Right forelimb (tissue), 1 donor: Measurements from ENCODE around the gene SPP2.

ENCODE experiments used
- DNase-seq: peaks from one replicate; pipeline ENCODE4 v3.0.0-alpha.2; 2018

SPP2 gene

GRCh38 chr2:234098681-234099080 lies 48.2 kb downstream of the SPP2 start:
- DNase-seq: no peak

- no peak for DNase-seq
These were observed 48.8 kb downstream of the SPP2 start for GRCh38 chr2:234099266-234099665.

GRCh38 chr2:234100686-234101085 lies 50.2 kb downstream of the SPP2 start:
- DNase-seq: no peak

- no peak for DNase-seq
These were observed 51.6 kb downstream of the SPP2 start for GRCh38 chr2:234102112-234102511.

- DNase-seq: no peak
These were observed 57.4 kb downstream of the SPP2 start for GRCh38 chr2:234107861-234108260.

- no peak for DNase-seq
These were observed 58.8 kb downstream of the SPP2 start for GRCh38 chr2:234109321-234109720.

- no peak for DNase-seq
These were observed 59.7 kb downstream of the SPP2 start for GRCh38 chr2:234110219-234110618.

GRCh38 chr2:234111523-234111922 lies 61.0 kb downstream of the SPP2 start:
- DNase-seq: no peak

GRCh38 chr2:234116010-234116409 lies 65.5 kb downstream of the SPP2 start:
- DNase-seq: no peak

GRCh38 chr2:234121999-234122398 lies 71.5 kb downstream of the SPP2 start:
- no peak for DNase-seq

GRCh38 chr2:234125451-234126145 lies 75.1 kb downstream of the SPP2 start:
- no peak for DNase-seq

- DNase-seq: no peak
These were observed 75.6 kb downstream of the SPP2 start for GRCh38 chr2:234126146-234126470.
